GM21390 (cell line): ENCODE results near the gene XYLT1.

Experiments used
- ATAC-seq: cut with Tn5 transposase; IDR thresholded peaks from one replicate; pipeline ENCODE4 v1.9.1; 2021; ENCODE audit not compliant: unreplicated experiment

XYLT1 gene

DNA sequence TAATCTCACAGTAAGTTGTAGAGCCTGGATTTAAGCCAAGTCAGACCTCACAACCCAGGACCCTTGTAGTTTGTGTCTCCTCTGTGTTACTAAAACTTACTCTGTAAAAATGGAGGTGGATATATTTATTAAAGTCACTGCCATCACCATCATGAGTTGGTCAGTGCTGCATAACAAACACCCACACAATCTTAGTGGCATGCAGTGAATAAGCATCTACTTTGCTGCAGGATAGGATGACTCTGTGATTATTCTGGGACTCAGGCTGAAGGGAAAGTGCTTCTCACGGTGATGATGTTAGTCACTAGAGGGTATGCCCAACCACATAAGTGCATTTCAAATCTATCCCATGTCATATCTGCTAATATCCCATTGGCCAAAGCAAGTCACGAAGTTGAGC lies 398.7 kb downstream of the XYLT1 start:
- ATAC-seq = no peak

DNA sequence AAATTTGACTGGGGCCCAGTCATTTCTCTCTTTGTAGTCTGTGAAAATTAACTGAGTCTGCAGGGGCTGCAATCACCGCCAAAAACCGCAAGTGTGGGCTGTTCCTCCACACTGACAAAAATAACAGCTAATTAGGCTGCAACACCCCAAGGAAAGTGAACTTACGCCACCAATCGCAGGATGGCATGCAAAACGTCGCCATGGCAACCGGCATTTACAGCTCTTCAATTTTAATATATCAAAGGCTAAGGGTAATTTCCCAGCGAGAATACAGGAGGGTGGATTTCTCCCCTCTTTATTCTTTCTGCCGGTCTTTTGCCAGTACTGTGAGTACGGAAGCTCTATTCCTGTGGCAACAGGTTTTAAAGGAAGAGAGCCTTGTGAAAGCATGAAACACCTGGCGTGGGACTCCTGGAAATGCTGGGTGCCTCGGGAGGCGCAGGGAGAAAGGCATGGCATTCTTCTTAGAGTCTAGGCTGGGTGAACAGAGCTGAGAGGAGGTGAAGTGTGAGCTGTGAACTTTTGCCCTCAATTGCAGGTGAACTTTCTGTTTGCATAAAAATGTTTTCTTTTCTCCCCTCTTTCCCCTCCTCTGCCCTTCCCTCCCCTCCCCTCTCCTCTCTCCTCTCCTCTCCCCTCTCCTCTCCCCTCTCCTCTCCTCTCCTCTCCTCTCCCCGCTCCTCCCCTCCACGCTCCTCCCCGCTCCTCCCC lies 399.7 kb downstream of the XYLT1 start:
- peak; percentile 71 for ATAC-seq

GRCh38 chr16:17069681-17070080 lies 401.1 kb downstream of the XYLT1 start:
- no peak for ATAC-seq

- no peak for ATAC-seq
Measured at GRCh38 chr16:17068524-17068923, 402.2 kb downstream of the XYLT1 start.

DNA sequence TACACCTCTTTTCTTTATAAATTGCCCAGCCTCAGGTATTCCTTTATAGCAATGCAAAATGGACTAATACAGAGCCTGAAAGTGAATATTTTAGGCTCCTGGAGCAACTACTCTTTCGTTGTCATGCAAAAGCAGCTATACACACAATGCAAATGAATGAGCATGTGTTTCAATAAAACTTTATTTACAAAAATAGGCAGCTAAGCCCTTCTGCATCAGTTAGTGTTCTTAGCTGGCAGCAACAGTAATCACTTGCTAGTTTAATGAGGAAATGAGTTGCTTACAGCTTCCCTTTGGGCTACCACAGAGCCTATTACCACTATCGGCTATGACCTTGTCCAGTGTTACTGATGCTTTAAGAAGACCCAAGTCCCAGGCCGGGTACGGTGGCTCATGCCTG lies 402.9 kb downstream of the XYLT1 start:
- no peak for ATAC-seq

DNA sequence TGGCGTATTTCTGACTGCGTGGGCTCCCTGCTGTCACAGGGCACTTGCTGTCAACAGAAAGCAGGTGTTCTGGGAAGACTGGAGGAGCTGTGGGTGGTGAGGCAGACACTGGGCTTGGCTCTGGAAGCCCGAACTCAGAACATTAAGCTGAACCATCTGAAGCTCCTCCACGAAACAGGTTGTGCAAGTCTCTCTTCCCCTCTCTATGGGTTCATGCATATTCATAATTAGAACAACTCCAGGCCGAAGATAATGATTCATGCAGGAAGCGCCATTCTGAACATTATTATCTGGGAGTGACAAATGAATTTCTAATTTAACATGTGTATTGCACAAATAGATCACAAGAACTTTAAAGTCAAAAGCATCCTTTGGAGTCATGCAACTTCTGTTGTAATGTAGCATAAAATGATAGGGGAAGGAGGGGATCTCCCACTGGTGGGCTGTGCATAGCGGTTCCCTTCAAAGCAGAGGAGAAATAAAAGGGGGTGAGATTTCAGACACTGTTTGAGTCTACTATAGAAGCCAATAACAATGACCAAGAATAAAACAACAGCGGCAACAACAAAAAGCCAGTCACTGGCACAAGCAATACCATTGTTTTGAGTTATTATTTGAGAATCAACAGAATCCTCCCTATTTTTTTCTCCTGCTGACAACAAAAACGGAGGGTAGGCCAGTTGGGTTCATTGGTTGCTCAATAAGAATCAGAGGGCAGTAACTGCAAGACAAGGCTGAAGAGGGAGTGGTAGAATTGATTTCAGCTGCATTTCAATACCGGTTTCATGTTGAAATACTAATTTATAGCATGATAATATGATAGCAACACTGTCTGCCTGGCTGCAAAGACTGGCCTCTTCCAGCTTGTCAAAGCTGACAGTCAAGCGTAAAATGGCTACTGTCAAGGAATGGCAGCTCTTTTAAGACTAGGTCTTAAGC lies 407.3 kb downstream of the XYLT1 start:
- no peak for ATAC-seq

GRCh38 chr16:17062676-17063075 lies 408.1 kb downstream of the XYLT1 start:
- ATAC-seq = no peak

DNA sequence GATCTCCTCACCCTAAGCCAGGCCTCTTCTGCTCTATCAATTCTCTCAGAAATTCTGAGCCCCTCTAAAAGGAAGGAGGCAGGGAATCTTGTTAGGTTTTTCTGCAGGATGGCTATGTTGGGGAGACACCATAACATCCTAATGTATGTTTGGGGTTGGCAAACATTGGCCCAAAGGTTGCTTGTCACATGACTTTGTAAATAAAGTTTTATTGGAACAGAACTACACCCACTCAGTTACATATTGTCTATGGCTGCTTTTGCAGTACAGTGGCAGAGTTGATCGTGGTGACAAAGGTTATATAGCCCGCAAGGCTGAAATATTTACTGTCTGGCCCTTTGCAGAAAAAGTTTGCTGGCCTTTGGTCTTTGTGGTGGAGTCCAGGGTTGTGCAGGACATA lies 409.4 kb downstream of the XYLT1 start:
- ATAC-seq = no peak

GRCh38 chr16:17058471-17058870 lies 412.3 kb downstream of the XYLT1 start:
- ATAC-seq = no peak

GRCh38 chr16:17056666-17057065 lies 414.1 kb downstream of the XYLT1 start:
- no peak for ATAC-seq

GRCh38 chr16:17053536-17054160 lies 417.1 kb downstream of the XYLT1 start:
- no peak for ATAC-seq
